HG02759 (cell line): Measurements from ENCODE around the gene ATP2B2.

Source experiments
- ATAC-seq: cut with Tn5 transposase; IDR thresholded peaks from one replicate; pipeline ENCODE4 v1.9.1; 2021; ENCODE audit warnings: mild to moderate bottlenecking, moderate library complexity; ENCODE audit not compliant: unreplicated experiment

Gene ATP2B2

GRCh38 chr3:10472877-10473440 lies 32.4 kb downstream of the ATP2B2 start:
- ATAC-seq = no peak

- no peak for ATAC-seq
Measured at GRCh38 chr3:10471054-10471688, 34.2 kb downstream of the ATP2B2 start.

GRCh38 chr3:10470120-10471053 lies 35.0 kb downstream of the ATP2B2 start:
- no peak for ATAC-seq

DNA sequence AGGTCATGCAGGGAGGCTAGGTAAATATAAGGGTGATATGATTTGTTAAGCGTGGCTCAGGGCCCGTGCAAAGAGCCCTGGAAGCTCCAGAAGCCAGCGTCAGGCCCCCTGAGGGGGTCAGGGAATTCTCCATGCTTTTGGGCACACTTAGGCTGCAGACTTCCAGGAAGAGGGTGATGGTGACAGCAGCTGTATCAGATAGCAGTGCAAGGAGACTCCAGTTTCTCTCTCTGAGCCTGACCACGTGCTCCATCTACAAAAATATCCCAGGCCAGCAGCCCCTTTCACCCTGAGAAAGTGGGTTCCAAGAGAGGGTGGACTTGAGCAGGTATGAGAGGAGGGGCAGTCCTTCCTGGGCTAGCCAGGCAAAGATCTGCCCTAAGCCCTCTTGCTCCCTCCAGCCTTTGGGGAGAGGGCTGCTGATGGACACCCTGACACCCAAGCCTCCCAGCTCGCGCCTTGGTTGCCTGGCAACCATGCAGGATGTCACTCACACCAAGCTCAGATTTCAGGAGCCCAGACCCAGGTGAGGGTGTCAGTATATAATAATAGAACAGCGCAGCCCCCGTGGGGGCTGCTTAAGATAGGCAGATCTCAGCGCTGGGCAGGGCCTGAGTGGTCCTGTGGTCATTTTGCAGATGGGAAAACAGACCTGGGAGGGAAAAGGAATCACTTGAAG lies 35.8 kb downstream of the ATP2B2 start:
- no peak for ATAC-seq

- ATAC-seq = no peak
Measured at GRCh38 chr3:10468613-10469354, 36.6 kb downstream of the ATP2B2 start.

- no peak for ATAC-seq
Measured at GRCh38 chr3:10467904-10468612, 37.3 kb downstream of the ATP2B2 start.

GRCh38 chr3:10467204-10467603 lies 38.2 kb downstream of the ATP2B2 start:
- ATAC-seq = no peak

DNA sequence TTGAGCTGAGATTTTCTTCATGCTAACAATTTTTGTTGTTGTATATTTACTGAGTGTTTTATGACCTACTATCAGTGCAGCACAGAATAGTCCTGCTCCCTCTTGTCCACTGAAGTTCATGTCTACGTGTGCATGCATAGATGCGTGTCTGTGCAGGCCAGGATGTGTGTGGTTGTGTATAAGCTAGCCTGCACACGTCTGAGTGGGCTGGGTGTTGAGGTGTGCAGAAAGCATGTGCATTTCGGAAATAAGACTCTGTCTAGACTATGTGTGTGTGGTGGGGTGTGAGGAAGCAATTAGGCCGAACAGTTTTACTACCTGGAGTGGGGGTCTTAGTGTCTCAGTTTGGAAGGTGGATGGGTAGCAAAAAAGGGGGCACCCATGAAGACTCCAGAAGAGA lies 39.2 kb downstream of the ATP2B2 start:
- no peak for ATAC-seq

GRCh38 chr3:10465161-10465560 lies 40.2 kb downstream of the ATP2B2 start:
- no peak for ATAC-seq

DNA sequence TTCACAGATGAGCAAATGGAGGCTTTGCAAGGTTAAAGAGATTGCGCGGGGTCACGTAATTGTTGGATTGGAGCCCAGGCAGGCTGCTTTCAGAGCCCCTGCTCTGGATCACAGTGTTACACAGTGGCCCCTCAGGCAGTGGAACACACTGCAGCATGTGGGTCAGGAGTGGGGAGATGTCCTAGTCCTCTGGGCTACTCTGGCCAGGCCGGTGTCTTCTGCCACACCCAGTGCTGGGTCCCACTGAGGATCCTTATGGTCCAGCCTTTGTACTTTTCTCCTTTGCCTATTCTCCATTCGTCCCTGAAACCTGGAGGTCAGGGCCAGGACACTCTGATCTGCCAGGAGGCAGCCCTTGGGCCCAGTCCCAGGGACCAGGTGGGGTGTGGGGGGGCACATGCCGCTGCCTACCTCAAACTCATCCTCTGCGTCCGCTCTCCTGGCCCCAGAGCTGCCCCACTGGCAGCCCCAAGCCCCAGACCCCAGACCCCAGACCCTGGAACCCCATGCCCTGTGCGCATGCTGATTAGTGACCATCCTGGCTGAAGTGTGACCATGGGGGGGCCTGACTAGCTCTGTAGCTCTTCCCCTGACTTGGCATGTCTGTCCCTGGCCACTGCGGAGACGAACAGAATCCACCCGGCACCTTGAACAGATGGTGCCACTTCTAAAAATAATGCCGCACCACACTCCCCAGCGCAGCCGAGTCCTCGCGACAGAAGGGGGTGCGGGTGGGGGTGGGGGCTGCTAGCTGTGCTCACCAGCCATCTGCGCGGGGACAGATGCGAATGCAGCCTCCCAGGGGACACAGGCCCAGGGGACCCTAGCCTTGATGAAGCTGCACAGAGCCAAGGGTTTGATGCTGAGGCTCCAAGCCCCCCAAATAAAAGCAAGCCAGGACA lies 41.6 kb downstream of the ATP2B2 start:
- ATAC-seq = no peak

DNA sequence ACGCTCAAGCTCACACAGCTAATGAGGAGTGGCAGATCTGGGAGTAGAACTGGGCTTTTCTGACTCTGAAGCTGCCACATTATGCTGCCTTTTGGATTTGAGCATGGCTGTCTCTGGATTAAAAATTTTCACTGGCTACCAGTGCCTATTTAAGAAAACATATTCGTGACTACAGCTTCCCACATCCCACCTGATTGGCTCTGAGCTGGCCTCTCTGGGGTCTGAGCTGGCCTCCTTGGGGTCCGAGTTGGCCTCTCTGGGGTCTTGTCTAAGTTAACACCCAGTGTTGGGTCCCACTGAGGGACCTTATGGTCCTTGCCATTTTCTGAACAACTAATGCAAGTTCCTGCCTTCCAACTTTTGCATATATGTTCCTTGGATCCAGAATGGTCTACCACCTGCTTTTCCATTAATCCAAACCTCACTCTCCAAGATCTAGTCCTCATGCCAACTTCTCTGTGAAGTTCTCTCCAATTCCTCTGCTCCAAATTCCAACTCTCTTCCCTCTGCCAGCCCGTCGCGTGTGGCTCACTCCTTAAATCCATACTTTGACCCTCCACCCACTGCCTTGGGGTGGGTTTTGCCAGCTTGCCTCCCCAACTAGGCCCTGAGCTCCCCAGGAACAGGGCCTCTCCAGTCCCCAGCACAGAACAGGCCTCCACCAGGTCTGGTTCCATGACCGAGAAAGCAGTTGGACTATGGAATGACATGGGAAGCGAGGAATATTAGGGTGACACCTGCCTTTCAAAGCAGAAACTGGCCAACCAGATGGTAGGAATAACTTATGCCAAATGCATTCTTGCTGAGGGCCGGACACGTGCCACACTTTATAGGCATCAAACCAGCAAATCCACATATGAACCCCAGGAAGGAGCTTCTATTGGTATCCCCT lies 42.5 kb downstream of the ATP2B2 start:
- ATAC-seq = no peak

GRCh38 chr3:10460951-10461545 lies 44.3 kb downstream of the ATP2B2 start:
- ATAC-seq = no peak

DNA sequence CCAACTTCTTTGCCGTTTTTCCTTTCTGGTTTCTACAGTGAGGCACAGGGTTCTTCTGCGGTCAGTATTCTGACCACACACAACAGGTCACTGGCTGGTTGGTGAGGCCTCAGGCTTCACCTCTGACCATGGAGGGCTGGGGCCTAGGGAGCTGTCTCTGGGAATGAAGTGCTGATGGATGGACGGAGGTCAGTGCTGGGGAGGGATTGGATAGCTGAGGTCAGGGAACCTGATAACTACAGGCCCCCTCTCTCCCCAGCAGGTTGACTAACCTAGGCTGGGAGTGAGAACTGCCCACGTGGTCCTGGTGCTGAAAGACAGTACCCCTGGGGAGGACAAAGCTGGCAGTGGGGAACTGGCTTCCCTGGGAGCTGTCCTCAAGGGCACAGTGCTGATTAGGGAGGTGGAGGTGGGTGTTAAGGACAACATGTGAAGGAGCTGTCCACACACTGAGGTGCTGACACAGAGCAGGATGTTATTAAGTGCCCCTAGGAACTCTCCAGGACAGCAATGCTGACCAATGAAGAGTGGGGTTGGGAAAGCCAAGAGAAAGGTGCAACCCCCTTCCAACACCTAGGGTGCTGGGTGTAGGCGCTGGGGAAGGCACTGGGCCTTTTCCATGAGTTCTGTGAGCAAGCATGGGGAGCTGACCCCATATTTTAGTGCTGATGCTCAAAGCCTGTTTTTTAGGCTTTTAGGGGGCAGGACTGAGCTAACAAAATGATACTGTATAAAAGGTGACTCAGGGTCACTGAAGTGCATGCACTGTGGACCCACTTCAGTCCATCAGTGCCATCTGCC lies 45.2 kb downstream of the ATP2B2 start:
- no peak for ATAC-seq

DNA sequence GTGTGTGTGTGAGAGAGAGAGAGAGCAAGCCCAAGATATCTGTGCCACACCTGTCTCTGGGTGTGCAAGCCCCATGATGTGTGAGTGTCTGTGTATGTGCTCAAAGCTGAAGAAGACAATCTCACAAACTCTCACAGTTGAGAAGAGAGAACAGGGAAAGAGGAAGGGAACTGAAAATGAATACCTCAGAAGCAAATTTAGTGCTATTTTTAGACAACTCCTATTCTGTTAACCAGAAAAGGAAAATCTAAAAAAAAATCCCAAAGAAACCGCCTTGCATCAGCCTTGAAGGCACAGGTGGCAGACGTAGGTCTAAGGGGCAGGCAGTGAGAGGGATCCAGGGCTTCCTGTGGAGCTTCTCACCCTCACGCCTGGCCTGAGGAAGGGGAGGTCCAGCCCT lies 47.8 kb downstream of the ATP2B2 start:
- no peak for ATAC-seq

DNA sequence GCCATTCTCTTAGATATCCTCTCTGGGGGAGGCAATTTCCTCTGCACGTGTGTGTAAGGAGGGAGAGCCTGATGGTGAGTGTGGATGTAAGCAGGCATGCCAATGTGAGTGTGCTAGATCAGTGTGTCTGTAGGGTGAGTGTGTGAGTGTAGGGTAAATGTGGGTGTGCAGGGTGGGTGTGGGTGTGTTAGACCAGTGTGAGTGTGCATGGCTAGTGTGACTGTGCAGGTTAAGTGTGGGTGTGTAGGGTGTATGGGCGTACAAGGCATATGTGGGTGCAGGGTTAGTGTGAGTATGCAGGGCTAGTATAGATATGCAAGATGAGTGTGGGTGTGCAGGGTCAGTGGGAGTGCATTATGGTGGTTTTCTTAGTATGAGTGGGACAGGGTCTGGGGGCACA lies 48.4 kb downstream of the ATP2B2 start:
- no peak for ATAC-seq

- ATAC-seq = no peak
Measured at GRCh38 chr3:10455545-10455914, 49.9 kb downstream of the ATP2B2 start.
